GM21717 (cell line): Measurements from ENCODE around the gene SETDB1.

Experiments
- ATAC-seq: cut with Tn5 transposase; IDR thresholded peaks from one replicate; pipeline ENCODE4 v1.9.1; 2021; ENCODE audit warnings: mild to moderate bottlenecking, moderate library complexity; ENCODE audit not compliant: unreplicated experiment

The SETDB1 gene

GRCh38 chr1:150974580-150975478 is 48.7 kb downstream of the SETDB1 start, which contains the start of gene CERS2:
CERS2 (minus strand) TSS chr1:150974835; CDS start chr1:150969090, 5,745 bp downstream.
- ATAC-seq = peak; percentile 73

GRCh38 chr1:150976401-150976821 is 50.2 kb downstream of the SETDB1 start:
- no peak for ATAC-seq

GRCh38 chr1:150976879-150977694 is 50.9 kb downstream of the SETDB1 start:
- ATAC-seq = no peak

- ATAC-seq = no peak
These were observed 53.2 kb downstream of the SETDB1 start for GRCh38 chr1:150979092-150980056.

- ATAC-seq = no peak
These were observed 55.1 kb downstream of the SETDB1 start for GRCh38 chr1:150981177-150981804.

- no peak for ATAC-seq
These were observed 55.9 kb downstream of the SETDB1 start, which contains the start of gene ANXA9 for GRCh38 chr1:150981805-150982712. ANXA9 (plus strand) TSS chr1:150982292; CDS start chr1:150983106, 814 bp downstream.

- no peak for ATAC-seq
These were observed 59.1 kb downstream of the SETDB1 start for GRCh38 chr1:150985179-150985825.

GRCh38 chr1:150987924-150988323 is 61.8 kb downstream of the SETDB1 start:
- no peak for ATAC-seq

- ATAC-seq = no peak
These were observed 66.5 kb downstream of the SETDB1 start for GRCh38 chr1:150992626-150993025.

GRCh38 chr1:150994248-150994647 is 68.1 kb downstream of the SETDB1 start:
- ATAC-seq = no peak

GRCh38 chr1:150995460-150995859 is 69.3 kb downstream of the SETDB1 start:
- ATAC-seq = no peak

GRCh38 chr1:150995896-150996295 is 69.7 kb downstream of the SETDB1 start:
- ATAC-seq = no peak

- ATAC-seq = no peak
These were observed 71.1 kb downstream of the SETDB1 start for GRCh38 chr1:150997126-150997872.

- no peak for ATAC-seq
These were observed 71.8 kb downstream of the SETDB1 start for GRCh38 chr1:150997949-150998348.

- ATAC-seq = no peak
These were observed 73.0 kb downstream of the SETDB1 start for GRCh38 chr1:150999051-150999674.

- no peak for ATAC-seq
These were observed 73.8 kb downstream of the SETDB1 start for GRCh38 chr1:150999926-151000325.

GRCh38 chr1:151000408-151000807 is 74.2 kb downstream of the SETDB1 start:
- ATAC-seq = no peak
